ENCODE data around the gene ADGRL3.

- TF ChIP-seq CTCF (IDR thresholded peaks at IDR 0.05) (no peak), POLR2A (IDR thresholded peaks at IDR 0.05) (no peak)
Observed at GRCh38 chr4:61426229-61426628, 226.1 kb downstream of the ADGRL3 start.

All from adrenal gland (tissue), 5 donors.